HepG2 (cell line): ENCODE results near the gene POLR1E.

Source experiments
- CHD2 ChIP-seq: IDR thresholded peaks from 2 replicates; pipeline ENCODE4 v1.6.1; 2011; ENCODE audit warnings: low read depth, low read length, improper control_type of control experiment
- REST ChIP-seq, 2 experiments: IDR thresholded peaks; 2 replicates each; pipeline ENCODE4 v1.6.1; 2011 to 2012; ENCODE audit warnings: low read length in 2 of 2, borderline replicate concordance in 1 of 2, low read depth in 1 of 2, mild to moderate bottlenecking in 1 of 2, moderate library complexity in 1 of 2
- ZNF558 ChIP-seq: sonication (generic); formaldehyde crosslinking; IDR thresholded peaks from 2 replicates; pipeline ENCODE4 v1.9.0; 2022; ENCODE audit warnings: mild to moderate bottlenecking, missing genetic modification reagents, borderline replicate concordance
- ZNF780A ChIP-seq: sonication (generic); formaldehyde crosslinking; IDR thresholded peaks from 2 replicates; pipeline ENCODE4 v1.8.0; 2022; ENCODE audit warnings: mild to moderate bottlenecking, missing genetic modification reagents, moderate library complexity

GRCh38 chr9:37491939-37492338 is 6.2 kb downstream of the POLR1E start:
- TF ChIP-seq ZNF780A (CRISPR knock-in tag) (no peak), REST (IDR thresholded peaks at IDR 0.05; ENCODE audit: borderline replicate concordance in 1 of 2, low read depth in 1 of 2, low read length in 2 of 2) (no peak), ZNF558 (CRISPR knock-in tag) (no peak), CHD2 (no peak)
